K562 (cell line): ENCODE data around the gene GALM. TPM values are rescaled to one million over a fixed set of nuclear protein-coding genes. Genes with fewer than 3 reads are reported as not detected.

Experiments
- CHD1 ChIP-seq: fragments of 200-600 bp; sonication (generic); IDR thresholded peaks from one replicate; pipeline ENCODE4 v1.6.1; 2012; ENCODE audit warnings: mild to moderate bottlenecking, moderate library complexity, low read length, inconsistent platforms
- OTX1 ChIP-seq: fragments of 450-650 bp; formaldehyde crosslinking; IDR thresholded peaks from 2 replicates; pipeline ENCODE4 v1.4.0; 2022; ENCODE audit warnings: mild to moderate bottlenecking
- RB1 ChIP-seq: fragments of 450-650 bp; IDR thresholded peaks from 2 replicates; pipeline ENCODE4 v1.6.1; 2017; ENCODE audit warnings: low read depth, mild to moderate bottlenecking
- TARDBP ChIP-seq: fragments of 450-650 bp; IDR thresholded peaks from 2 replicates; pipeline ENCODE4 v1.6.1; 2016
- ZSCAN32 ChIP-seq: fragments of 450-650 bp; formaldehyde crosslinking; IDR thresholded peaks from 2 replicates; pipeline ENCODE4 v1.4.0; 2020; ENCODE audit warnings: mild to moderate bottlenecking, moderate library complexity
- polyA plus RNA-seq, 8 experiments: library from polyadenylated mRNA; depleted of rRNA in 4 of 8; stranded (reverse) in 5 of 8; unstranded in 3 of 8; fragments of >200 nt; fragmentation: Nextera tagmentation in 2 of 8; fragmentation: Illumina TruSeq in 1 of 8; extraction: Ambion mirVana in 2 of 8; extraction: Trizol in 1 of 8; gene quantifications; 2 replicates each; pipeline versions ENCODE4 v1.2.1 to v1.2.3, GENCODE V29; 2011 to 2014; ENCODE audit warnings: inconsistent platforms in 1 of 8, missing spikeins in 1 of 8
- total RNA-seq, 7 experiments: library from RNA; depleted of rRNA in 6 of 7; stranded (reverse); fragments of >200 nt in 6 of 7; fragmentation: Illumina TruSeq in 2 of 7; extraction: Trizol in 2 of 7; gene quantifications; 2 replicates each; pipeline versions ENCODE4 v1.2.1 to v1.2.3, GENCODE V29; 2011 to 2021; ENCODE audit warnings: low replicate concordance in 1 of 7
- TF ChIP-seq, protein P1 (sequence below): fragments of 450-650 bp; IDR thresholded peaks from 2 replicates; pipeline ENCODE4 v1.6.1; 2016; ENCODE audit warnings: mild to moderate bottlenecking, moderate library complexity
- TF ChIP-seq, protein P2 (sequence below), 2 experiments: IDR thresholded peaks; 2 replicates each; pipeline ENCODE4 v1.6.1; 2012; ENCODE audit warnings: improper control_type of control experiment in 2 of 2, low read depth in 2 of 2, low read length in 2 of 2, borderline replicate concordance in 1 of 2
- TF ChIP-seq, protein P3 (sequence below): fragments of 200-800 bp; sonication (Bioruptor generic); IDR thresholded peaks from 2 replicates; pipeline ENCODE4 v1.6.1; 2016; ENCODE audit warnings: missing genetic modification characterization, missing compliant biosample characterization

Gene GALM
- total and polyA plus RNA-seq, 9 of the 15 experiments (the other 6 are each of a cell fraction or from before 2014, with no cell fraction given), result 22.1 to 51.7 (median 27.9) TPM

DNA sequence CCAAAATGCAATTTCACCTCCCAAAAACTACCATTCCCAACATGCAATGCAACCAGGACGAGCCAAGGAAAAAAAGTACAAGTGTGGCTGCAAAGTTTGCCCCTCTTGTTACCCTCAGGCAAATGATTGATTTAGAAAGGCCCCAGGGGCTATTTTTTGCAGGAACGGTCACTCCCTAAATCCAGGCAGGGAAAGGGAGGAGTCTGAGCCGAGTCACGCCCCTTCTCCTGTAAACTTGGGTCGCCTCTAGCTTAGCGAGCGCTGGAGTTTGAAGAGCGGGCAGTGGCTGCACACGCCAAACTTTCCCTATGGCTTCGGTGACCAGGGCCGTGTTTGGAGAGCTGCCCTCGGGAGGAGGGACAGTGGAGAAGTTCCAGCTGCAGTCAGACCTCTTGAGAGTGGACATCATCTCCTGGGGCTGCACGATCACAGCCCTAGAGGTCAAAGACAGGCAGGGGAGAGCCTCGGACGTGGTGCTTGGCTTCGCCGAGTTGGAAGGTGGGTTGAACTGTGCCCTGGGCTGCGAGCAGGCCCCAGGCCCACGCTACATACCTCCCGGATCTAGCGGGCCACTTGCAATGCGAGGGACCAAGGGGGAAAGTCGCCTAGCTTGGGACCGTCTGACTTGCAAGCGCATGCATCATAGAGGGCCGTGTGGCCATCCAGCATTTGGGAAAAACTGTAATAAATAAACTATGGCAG is at the start of gene GALM (continued):
- no peak for TF ChIP-seq OTX1
- no peak for TF ChIP-seq TARDBP
- TF ChIP-seq, protein P1, sequence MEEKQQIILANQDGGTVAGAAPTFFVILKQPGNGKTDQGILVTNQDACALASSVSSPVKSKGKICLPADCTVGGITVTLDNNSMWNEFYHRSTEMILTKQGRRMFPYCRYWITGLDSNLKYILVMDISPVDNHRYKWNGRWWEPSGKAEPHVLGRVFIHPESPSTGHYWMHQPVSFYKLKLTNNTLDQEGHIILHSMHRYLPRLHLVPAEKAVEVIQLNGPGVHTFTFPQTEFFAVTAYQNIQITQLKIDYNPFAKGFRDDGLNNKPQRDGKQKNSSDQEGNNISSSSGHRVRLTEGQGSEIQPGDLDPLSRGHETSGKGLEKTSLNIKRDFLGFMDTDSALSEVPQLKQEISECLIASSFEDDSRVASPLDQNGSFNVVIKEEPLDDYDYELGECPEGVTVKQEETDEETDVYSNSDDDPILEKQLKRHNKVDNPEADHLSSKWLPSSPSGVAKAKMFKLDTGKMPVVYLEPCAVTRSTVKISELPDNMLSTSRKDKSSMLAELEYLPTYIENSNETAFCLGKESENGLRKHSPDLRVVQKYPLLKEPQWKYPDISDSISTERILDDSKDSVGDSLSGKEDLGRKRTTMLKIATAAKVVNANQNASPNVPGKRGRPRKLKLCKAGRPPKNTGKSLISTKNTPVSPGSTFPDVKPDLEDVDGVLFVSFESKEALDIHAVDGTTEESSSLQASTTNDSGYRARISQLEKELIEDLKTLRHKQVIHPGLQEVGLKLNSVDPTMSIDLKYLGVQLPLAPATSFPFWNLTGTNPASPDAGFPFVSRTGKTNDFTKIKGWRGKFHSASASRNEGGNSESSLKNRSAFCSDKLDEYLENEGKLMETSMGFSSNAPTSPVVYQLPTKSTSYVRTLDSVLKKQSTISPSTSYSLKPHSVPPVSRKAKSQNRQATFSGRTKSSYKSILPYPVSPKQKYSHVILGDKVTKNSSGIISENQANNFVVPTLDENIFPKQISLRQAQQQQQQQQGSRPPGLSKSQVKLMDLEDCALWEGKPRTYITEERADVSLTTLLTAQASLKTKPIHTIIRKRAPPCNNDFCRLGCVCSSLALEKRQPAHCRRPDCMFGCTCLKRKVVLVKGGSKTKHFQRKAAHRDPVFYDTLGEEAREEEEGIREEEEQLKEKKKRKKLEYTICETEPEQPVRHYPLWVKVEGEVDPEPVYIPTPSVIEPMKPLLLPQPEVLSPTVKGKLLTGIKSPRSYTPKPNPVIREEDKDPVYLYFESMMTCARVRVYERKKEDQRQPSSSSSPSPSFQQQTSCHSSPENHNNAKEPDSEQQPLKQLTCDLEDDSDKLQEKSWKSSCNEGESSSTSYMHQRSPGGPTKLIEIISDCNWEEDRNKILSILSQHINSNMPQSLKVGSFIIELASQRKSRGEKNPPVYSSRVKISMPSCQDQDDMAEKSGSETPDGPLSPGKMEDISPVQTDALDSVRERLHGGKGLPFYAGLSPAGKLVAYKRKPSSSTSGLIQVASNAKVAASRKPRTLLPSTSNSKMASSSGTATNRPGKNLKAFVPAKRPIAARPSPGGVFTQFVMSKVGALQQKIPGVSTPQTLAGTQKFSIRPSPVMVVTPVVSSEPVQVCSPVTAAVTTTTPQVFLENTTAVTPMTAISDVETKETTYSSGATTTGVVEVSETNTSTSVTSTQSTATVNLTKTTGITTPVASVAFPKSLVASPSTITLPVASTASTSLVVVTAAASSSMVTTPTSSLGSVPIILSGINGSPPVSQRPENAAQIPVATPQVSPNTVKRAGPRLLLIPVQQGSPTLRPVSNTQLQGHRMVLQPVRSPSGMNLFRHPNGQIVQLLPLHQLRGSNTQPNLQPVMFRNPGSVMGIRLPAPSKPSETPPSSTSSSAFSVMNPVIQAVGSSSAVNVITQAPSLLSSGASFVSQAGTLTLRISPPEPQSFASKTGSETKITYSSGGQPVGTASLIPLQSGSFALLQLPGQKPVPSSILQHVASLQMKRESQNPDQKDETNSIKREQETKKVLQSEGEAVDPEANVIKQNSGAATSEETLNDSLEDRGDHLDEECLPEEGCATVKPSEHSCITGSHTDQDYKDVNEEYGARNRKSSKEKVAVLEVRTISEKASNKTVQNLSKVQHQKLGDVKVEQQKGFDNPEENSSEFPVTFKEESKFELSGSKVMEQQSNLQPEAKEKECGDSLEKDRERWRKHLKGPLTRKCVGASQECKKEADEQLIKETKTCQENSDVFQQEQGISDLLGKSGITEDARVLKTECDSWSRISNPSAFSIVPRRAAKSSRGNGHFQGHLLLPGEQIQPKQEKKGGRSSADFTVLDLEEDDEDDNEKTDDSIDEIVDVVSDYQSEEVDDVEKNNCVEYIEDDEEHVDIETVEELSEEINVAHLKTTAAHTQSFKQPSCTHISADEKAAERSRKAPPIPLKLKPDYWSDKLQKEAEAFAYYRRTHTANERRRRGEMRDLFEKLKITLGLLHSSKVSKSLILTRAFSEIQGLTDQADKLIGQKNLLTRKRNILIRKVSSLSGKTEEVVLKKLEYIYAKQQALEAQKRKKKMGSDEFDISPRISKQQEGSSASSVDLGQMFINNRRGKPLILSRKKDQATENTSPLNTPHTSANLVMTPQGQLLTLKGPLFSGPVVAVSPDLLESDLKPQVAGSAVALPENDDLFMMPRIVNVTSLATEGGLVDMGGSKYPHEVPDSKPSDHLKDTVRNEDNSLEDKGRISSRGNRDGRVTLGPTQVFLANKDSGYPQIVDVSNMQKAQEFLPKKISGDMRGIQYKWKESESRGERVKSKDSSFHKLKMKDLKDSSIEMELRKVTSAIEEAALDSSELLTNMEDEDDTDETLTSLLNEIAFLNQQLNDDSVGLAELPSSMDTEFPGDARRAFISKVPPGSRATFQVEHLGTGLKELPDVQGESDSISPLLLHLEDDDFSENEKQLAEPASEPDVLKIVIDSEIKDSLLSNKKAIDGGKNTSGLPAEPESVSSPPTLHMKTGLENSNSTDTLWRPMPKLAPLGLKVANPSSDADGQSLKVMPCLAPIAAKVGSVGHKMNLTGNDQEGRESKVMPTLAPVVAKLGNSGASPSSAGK, result peak; percentile 63; the same call in 1 of the 2 replicates
- TF ChIP-seq, protein P2, sequence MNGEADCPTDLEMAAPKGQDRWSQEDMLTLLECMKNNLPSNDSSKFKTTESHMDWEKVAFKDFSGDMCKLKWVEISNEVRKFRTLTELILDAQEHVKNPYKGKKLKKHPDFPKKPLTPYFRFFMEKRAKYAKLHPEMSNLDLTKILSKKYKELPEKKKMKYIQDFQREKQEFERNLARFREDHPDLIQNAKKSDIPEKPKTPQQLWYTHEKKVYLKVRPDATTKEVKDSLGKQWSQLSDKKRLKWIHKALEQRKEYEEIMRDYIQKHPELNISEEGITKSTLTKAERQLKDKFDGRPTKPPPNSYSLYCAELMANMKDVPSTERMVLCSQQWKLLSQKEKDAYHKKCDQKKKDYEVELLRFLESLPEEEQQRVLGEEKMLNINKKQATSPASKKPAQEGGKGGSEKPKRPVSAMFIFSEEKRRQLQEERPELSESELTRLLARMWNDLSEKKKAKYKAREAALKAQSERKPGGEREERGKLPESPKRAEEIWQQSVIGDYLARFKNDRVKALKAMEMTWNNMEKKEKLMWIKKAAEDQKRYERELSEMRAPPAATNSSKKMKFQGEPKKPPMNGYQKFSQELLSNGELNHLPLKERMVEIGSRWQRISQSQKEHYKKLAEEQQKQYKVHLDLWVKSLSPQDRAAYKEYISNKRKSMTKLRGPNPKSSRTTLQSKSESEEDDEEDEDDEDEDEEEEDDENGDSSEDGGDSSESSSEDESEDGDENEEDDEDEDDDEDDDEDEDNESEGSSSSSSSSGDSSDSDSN (IDR thresholded peaks at IDR 0.05; ENCODE audit: borderline replicate concordance in 1 of 2, low read depth in 2 of 2, low read length in 2 of 2), result no peak; a peak in 1 of 4 replicates
- TF ChIP-seq ZSCAN32 (CRISPR knock-in tag), result no peak
- TF ChIP-seq RB1, result no peak
- TF ChIP-seq, protein P3, sequence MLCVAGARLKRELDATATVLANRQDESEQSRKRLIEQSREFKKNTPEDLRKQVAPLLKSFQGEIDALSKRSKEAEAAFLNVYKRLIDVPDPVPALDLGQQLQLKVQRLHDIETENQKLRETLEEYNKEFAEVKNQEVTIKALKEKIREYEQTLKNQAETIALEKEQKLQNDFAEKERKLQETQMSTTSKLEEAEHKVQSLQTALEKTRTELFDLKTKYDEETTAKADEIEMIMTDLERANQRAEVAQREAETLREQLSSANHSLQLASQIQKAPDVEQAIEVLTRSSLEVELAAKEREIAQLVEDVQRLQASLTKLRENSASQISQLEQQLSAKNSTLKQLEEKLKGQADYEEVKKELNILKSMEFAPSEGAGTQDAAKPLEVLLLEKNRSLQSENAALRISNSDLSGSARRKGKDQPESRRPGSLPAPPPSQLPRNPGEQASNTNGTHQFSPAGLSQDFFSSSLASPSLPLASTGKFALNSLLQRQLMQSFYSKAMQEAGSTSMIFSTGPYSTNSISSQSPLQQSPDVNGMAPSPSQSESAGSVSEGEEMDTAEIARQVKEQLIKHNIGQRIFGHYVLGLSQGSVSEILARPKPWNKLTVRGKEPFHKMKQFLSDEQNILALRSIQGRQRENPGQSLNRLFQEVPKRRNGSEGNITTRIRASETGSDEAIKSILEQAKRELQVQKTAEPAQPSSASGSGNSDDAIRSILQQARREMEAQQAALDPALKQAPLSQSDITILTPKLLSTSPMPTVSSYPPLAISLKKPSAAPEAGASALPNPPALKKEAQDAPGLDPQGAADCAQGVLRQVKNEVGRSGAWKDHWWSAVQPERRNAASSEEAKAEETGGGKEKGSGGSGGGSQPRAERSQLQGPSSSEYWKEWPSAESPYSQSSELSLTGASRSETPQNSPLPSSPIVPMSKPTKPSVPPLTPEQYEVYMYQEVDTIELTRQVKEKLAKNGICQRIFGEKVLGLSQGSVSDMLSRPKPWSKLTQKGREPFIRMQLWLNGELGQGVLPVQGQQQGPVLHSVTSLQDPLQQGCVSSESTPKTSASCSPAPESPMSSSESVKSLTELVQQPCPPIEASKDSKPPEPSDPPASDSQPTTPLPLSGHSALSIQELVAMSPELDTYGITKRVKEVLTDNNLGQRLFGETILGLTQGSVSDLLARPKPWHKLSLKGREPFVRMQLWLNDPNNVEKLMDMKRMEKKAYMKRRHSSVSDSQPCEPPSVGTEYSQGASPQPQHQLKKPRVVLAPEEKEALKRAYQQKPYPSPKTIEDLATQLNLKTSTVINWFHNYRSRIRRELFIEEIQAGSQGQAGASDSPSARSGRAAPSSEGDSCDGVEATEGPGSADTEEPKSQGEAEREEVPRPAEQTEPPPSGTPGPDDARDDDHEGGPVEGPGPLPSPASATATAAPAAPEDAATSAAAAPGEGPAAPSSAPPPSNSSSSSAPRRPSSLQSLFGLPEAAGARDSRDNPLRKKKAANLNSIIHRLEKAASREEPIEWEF (CRISPR knock-in tag), result no peak
- TF ChIP-seq CHD1, result no peak
